ENCODE measurements around the gene RB1. TPM values are rescaled to one million over a fixed set of nuclear protein-coding genes. Genes with fewer than 3 reads are reported as not detected.

RB1 gene
- total and polyA plus RNA-seq, 9 of the 15 experiments (the other 6 are each of a cell fraction or from before 2014, with no cell fraction given): 5.0 to 23.8 (median 17.9) TPM

GRCh38 chr13:48344264-48344663 lies 40.7 kb downstream of the RB1 start:
- no peaks in the 10 kb centered on the region for H3K9me1 ChIP-seq (ENCODE audit: control insufficient read depth, insufficient read depth, low read length)
- H3K27ac ChIP-seq (ENCODE audit: extremely low read depth, low read depth, low read length): no peak overlapping the region
- no peaks in the 10 kb centered on the region for H3K9me3 ChIP-seq (replicated peaks; ENCODE audit: control insufficient read depth, insufficient read depth, low read depth, low read length)
- no peak overlapping the region for H3K9ac ChIP-seq (ENCODE audit: insufficient read depth in 1 of 2, low read depth in 2 of 2, low read length in 2 of 2)
- no peak for TF ChIP-seq ZBTB33 (CRISPR knock-in tag; IDR thresholded peaks at IDR 0.05)
- no peak for TF ChIP-seq TCF7L2 (IDR thresholded peaks at IDR 0.05; ENCODE audit: low read depth, low read length)
- TF ChIP-seq POLR2B (IDR thresholded peaks at IDR 0.05; ENCODE audit: low read depth, partially characterized antibody): no peak
- no peak for TF ChIP-seq ZHX1 (conservative IDR thresholded peaks at IDR 0.05; ENCODE audit: low read length)
- no peak for TF ChIP-seq ZNF121 (CRISPR knock-in tag; conservative IDR thresholded peaks at IDR 0.05)
- no peak for TF ChIP-seq ZBTB5 (IDR thresholded peaks at IDR 0.05)
- TF ChIP-seq CREB5 (CRISPR knock-in tag; IDR thresholded peaks at IDR 0.05): no peak
- TF ChIP-seq ZNF224 (CRISPR knock-in tag; IDR thresholded peaks at IDR 0.05): no peak
- TF ChIP-seq ZNF780A (CRISPR knock-in tag; IDR thresholded peaks at IDR 0.05): no peak
- POLR2A ChIA-PET: no interaction called here
- peaks cover 3% of the 10 kb centered on the region; the same call in 1 of the 3 replicates for H3K36me3 ChIP-seq (ENCODE audit: control insufficient read depth, insufficient read depth, low read length)
- no peak overlapping the region for H3K4me3 ChIP-seq
- no peak overlapping the region for H2AFZ ChIP-seq (ENCODE audit: low read depth, low read length)
- in situ Hi-C loops (cut with MboI): loop anchor here (25.0 kb wide), 2 partner anchors 243 to 418 kb away; no protein-coding TSS in a partner anchor
- H3K4me1 ChIP-seq (replicated peaks in 1 of 2; ENCODE audit: control insufficient read depth in 2 of 2, insufficient read depth in 2 of 2, low read length in 2 of 2): no peaks in the 10 kb centered on the region
- no peak for FAIRE-seq
- H4K20me1 ChIP-seq (replicated peaks; ENCODE audit: control insufficient read depth, insufficient read depth, low read length): no peaks in the 10 kb centered on the region
- ATAC-seq: no peak
- CTCF ChIA-PET (ENCODE audit: low intra/inter-chr PET ratio): no interaction called here
- intact Hi-C loops (cut with micrococcal nuclease): no loop called here
- DNase-seq (ENCODE audit: extremely low read depth in 1 of 4, low spot score in 3 of 4): no peak
- no peak overlapping the region for H3K4me2 ChIP-seq (ENCODE audit: insufficient read depth, low read length)
- H3K79me2 ChIP-seq (ENCODE audit: control insufficient read depth, insufficient read depth, low read length): no peaks in the 10 kb centered on the region
- WGBS (ENCODE audit: insufficient coverage, low coverage, missing lambda C conversion rate): 80% methylated on average over 1 of the region's 2 CpGs
- H3K27me3 ChIP-seq (ENCODE audit: control insufficient read depth in 2 of 2, insufficient read depth in 2 of 2, low read length in 2 of 2): no peaks in the 10 kb centered on the region
- no TSS peak for BruUV-seq (replicated peaks)

All from K562 (cell line).